ENCODE data around the gene DZIP1L.
"Not testable (repeated sequence)": the region's sequence is repeated elsewhere in the genome, so short reads cannot be mapped to it uniquely, and the experiment has no call there.

The DZIP1L gene

GRCh38 chr3:138112362-138112761, 3.0 kb downstream of the DZIP1L start:
- DNase-seq = no peak

- DNase-seq = no peak
Observed at GRCh38 chr3:138105598-138105997, 9.8 kb downstream of the DZIP1L start.

GRCh38 chr3:138103466-138103865, 11.9 kb downstream of the DZIP1L start:
- DNase-seq = no peak

GRCh38 chr3:138101351-138101940, 14.0 kb downstream of the DZIP1L start:
- DNase-seq = not testable (repeated sequence)

GRCh38 chr3:138099417-138099816, 16.0 kb downstream of the DZIP1L start:
- no peak for DNase-seq

GRCh38 chr3:138097192-138098172, 17.9 kb downstream of the DZIP1L start:
- no peak for DNase-seq

- no peak for DNase-seq
Observed at GRCh38 chr3:138093721-138094120, 21.7 kb downstream of the DZIP1L start.

- DNase-seq = no peak
Observed at GRCh38 chr3:138092023-138092422, 23.4 kb downstream of the DZIP1L start.

GRCh38 chr3:138089091-138089490, 26.3 kb downstream of the DZIP1L start:
- DNase-seq = no peak

- DNase-seq = not testable (repeated sequence)
Observed at GRCh38 chr3:138085745-138086144, 29.7 kb downstream of the DZIP1L start.

- no peak for DNase-seq
Observed at GRCh38 chr3:138084196-138084595, 31.2 kb downstream of the DZIP1L start.

GRCh38 chr3:138082992-138083386, 32.4 kb downstream of the DZIP1L start:
- no peak for DNase-seq

GRCh38 chr3:138082085-138082991, 33.1 kb downstream of the DZIP1L start:
- no peak for DNase-seq

GRCh38 chr3:138081371-138082084, 33.9 kb downstream of the DZIP1L start:
- DNase-seq = no peak

GRCh38 chr3:138079901-138080300, 35.5 kb downstream of the DZIP1L start:
- DNase-seq = no peak

GRCh38 chr3:138078901-138079344, 36.5 kb downstream of the DZIP1L start:
- DNase-seq = no peak

- DNase-seq = no peak
Observed at GRCh38 chr3:138078096-138078495, 37.3 kb downstream of the DZIP1L start.

- DNase-seq = no peak
Observed at GRCh38 chr3:138072796-138073195, 42.6 kb downstream of the DZIP1L start.

GRCh38 chr3:138070006-138070405, 45.4 kb downstream of the DZIP1L start:
- DNase-seq = no peak

- DNase-seq = peak; percentile 59
Observed at GRCh38 chr3:138068579-138069174, 46.7 kb downstream of the DZIP1L start.

- no peak for DNase-seq
Observed at GRCh38 chr3:138068046-138068445, 47.4 kb downstream of the DZIP1L start.

- no peak for DNase-seq
Observed at GRCh38 chr3:138066972-138067371, 48.4 kb downstream of the DZIP1L start.
